Measurements from ENCODE around the gene GRSF1. TPM values are rescaled to one million over a fixed set of nuclear protein-coding genes. Genes with fewer than 3 reads are reported as not detected.
"Not testable (repeated sequence)": the region's sequence is repeated elsewhere in the genome, so short reads cannot be mapped to it uniquely, and the experiment has no call there.

Gene GRSF1
- polyA plus RNA-seq, 2 donors = 21.5 to 39.6 TPM

DNA sequence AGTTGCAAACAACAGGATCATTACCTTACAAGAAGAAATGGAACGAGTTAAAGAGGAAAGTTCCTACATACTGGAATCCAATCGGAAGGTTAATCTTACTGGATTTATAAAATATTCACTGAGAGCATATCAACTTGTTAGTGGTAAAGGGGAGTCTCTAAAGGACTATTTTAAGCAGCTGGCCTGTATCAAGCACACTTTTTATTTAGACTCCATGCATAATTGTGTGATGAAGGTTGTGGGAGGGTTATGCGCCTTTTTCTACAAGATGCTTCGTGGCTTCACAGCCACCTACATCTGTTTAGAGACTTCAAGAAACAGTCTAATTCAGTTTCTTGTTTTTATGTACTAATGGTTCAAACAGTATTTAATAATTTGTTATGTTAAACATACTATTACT, 56.6 kb downstream of the GRSF1 start:
- Histone ChIP-seq H3K9me3 (ENCODE audit: control insufficient read depth in 2 of 2, insufficient read depth in 1 of 2, low read depth in 1 of 2, low read length in 1 of 2) (no peaks in the 10 kb centered on the region), H3K27me3 (ENCODE audit: control insufficient read depth in 1 of 2, insufficient read depth in 2 of 2, low read length in 2 of 2) (no peaks in the 10 kb centered on the region), H3K4me3 (ENCODE audit: low read depth in 1 of 2, low read length in 2 of 2) (no peak overlapping the region), H3K36me3 (ENCODE audit: control insufficient read depth in 2 of 2, insufficient read depth in 2 of 2, low read length in 1 of 2) (peaks cover 3 to 6% of the 10 kb centered on the region in 2 donors), H3K27ac (ENCODE audit: low read depth in 2 of 2, low read length in 1 of 2) (no peak overlapping the region), H3K4me1 (ENCODE audit: control insufficient read depth in 2 of 2, insufficient read depth in 2 of 2, low read length in 1 of 2) (no peaks in the 10 kb centered on the region)
- WGBS, 2 donors = 83 to 86% methylated on average over 4 of the region's 4 CpGs

- Histone ChIP-seq H3K27ac (ENCODE audit: low read depth in 2 of 2, low read length in 1 of 2) (no peak overlapping the region), H3K4me3 (ENCODE audit: low read depth in 1 of 2, low read length in 2 of 2) (no peak overlapping the region), H3K27me3 (ENCODE audit: control insufficient read depth in 1 of 2, insufficient read depth in 2 of 2, low read length in 2 of 2) (no peaks in the 10 kb centered on the region), H3K9me3 (ENCODE audit: control insufficient read depth in 2 of 2, insufficient read depth in 1 of 2, low read depth in 1 of 2, low read length in 1 of 2) (no peaks in the 10 kb centered on the region), H3K4me1 (ENCODE audit: control insufficient read depth in 2 of 2, insufficient read depth in 2 of 2, low read length in 1 of 2) (no peaks in the 10 kb centered on the region), H3K36me3 (ENCODE audit: control insufficient read depth in 2 of 2, insufficient read depth in 2 of 2, low read length in 1 of 2) (peaks cover 6% of the 10 kb centered on the region in 2 donors)
- WGBS, 2 donors = 43 to 45% methylated on average over 5 of the region's 5 CpGs
Observed at GRCh38 chr4:70778888-70779422, 60.7 kb downstream of the GRSF1 start.

DNA sequence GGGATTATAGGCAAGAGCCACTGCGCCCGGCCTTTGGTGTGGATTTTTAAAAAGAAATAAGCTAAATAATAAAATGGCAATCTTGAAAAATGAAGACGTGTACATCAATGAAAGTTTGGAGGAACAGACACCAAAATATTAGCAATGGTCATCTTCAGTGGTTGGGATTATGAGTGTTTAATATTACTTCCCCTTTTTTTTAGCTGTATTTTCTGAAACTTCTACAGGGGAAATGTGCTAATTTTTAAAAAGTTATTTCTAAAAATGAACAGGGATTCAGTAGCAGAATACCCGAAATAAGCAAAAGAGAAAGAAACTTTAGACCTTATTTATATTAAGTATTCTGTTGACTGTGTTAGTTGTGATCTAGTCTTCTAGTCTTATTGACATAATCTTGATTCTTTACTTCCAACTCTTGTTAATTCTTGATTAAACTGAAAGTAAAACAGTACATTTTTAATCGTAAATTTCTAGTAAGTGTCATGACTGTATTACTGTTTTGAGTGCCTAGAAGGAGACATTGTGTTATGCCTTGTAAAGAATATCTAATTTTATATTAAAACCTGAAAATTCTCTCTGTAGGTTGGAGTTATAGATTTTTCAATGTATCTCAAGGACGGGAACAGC, 66.6 kb downstream of the GRSF1 start:
- H3K36me3 ChIP-seq (ENCODE audit: control insufficient read depth in 2 of 2, insufficient read depth in 2 of 2, low read length in 1 of 2) = peaks cover 3 to 8% of the 10 kb centered on the region in 2 donors
- no peaks in the 10 kb centered on the region for H3K27me3 ChIP-seq (ENCODE audit: control insufficient read depth in 1 of 2, insufficient read depth in 2 of 2, low read length in 2 of 2)
- H3K4me1 ChIP-seq (ENCODE audit: control insufficient read depth in 2 of 2, insufficient read depth in 2 of 2, low read length in 1 of 2) = no peaks in the 10 kb centered on the region
- no peak overlapping the region for H3K27ac ChIP-seq (ENCODE audit: low read depth in 2 of 2, low read length in 1 of 2)
- no peaks in the 10 kb centered on the region for H3K9me3 ChIP-seq (ENCODE audit: control insufficient read depth in 2 of 2, insufficient read depth in 1 of 2, low read depth in 1 of 2, low read length in 1 of 2)
- 88 to 92% methylated on average over 6 of the region's 6 CpGs for WGBS, 2 donors
- H3K4me3 ChIP-seq (ENCODE audit: low read depth in 1 of 2, low read length in 2 of 2) = no peak overlapping the region

DNA sequence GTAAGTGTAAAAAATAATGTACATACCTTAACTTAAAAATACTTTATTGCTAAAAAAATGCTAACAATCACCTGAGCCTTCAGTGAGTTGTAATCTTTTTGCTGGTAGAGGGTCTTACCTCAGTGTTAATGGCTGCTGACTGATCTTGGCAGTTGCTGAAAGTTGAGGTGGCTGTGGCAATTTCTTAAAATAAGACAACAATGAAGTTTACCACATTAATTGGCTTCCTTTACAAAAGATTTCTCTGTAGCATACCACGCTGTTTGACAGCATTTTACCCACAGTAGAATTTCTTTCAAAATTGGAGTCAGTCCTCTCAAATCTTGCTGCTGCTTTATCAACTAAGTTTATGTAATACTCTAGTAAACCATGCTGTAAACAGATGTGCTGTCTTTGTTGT, 70.3 kb downstream of the GRSF1 start:
- H3K4me3 ChIP-seq (ENCODE audit: low read depth in 1 of 2, low read length in 2 of 2); H3K27me3 ChIP-seq (ENCODE audit: control insufficient read depth in 1 of 2, insufficient read depth in 2 of 2, low read length in 2 of 2); H3K27ac ChIP-seq (ENCODE audit: low read depth in 2 of 2, low read length in 1 of 2); H3K9me3 ChIP-seq (ENCODE audit: control insufficient read depth in 2 of 2, insufficient read depth in 1 of 2, low read depth in 1 of 2, low read length in 1 of 2); H3K36me3 ChIP-seq (ENCODE audit: control insufficient read depth in 2 of 2, insufficient read depth in 2 of 2, low read length in 1 of 2); H3K4me1 ChIP-seq (ENCODE audit: control insufficient read depth in 2 of 2, insufficient read depth in 2 of 2, low read length in 1 of 2): not testable (repeated sequence)
- WGBS, 2 donors = 53 to 94% methylated on average over 1 of the region's 1 CpG

DNA sequence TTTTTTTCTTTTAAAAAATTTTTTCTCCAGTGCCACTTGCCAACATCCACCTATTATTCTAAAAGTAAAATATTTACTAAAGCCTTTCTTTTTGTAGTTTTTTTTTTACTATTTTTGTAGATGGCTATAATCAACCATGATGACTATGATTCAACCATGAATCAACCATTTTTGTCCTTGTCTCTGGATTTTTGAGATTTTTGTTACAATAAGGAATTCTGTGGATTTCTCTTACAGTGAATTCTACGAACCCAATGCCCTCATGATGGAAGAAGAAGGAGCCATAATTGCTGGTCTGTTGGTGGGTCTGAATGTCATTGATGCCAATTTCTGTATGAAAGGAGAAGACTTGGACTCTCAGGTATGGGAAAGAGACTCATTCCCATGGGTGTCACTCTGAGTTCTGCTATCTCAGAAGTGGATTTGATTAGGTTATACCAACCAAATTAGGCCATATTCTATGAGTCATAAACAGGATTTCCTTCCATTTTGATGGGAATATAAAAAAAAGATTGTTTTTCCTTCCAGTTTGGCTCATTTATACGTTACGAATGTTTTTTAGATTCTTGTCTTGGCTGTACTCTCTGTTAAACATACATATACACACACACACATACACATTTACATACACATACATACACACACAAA, 71.3 kb downstream of the GRSF1 start:
- H3K9me3 ChIP-seq (ENCODE audit: control insufficient read depth in 2 of 2, insufficient read depth in 1 of 2, low read depth in 1 of 2, low read length in 1 of 2) = no peaks in the 10 kb centered on the region
- 92 to 94% methylated on average over 3 of the region's 3 CpGs for WGBS, 2 donors
- H3K4me3 ChIP-seq (ENCODE audit: low read depth in 1 of 2, low read length in 2 of 2) = no peak overlapping the region
- H3K4me1 ChIP-seq (ENCODE audit: control insufficient read depth in 2 of 2, insufficient read depth in 2 of 2, low read length in 1 of 2) = no peaks in the 10 kb centered on the region
- H3K36me3 ChIP-seq (ENCODE audit: control insufficient read depth in 2 of 2, insufficient read depth in 2 of 2, low read length in 1 of 2) = peaks cover 0 to 8% of the 10 kb centered on the region in 2 donors
- H3K27me3 ChIP-seq (ENCODE audit: control insufficient read depth in 1 of 2, insufficient read depth in 2 of 2, low read length in 2 of 2) = no peaks in the 10 kb centered on the region
- no peak overlapping the region for H3K27ac ChIP-seq (ENCODE audit: low read depth in 2 of 2, low read length in 1 of 2)

Other genes starting within 250 kb of the GRSF1 start
- gene AMBN, start 247.6 kb downstream of the GRSF1 start, polyA plus RNA-seq = not detected
- not detected for gene ENAM, start 211.1 kb downstream of the GRSF1 start, polyA plus RNA-seq
- 1 to 10 TPM; 4.2 to 5.4 TPM for gene JCHAIN, start 173.4 kb downstream of the GRSF1 start, polyA plus RNA-seq
- gene UTP3, start 151.4 kb downstream of the GRSF1 start, polyA plus RNA-seq = 10 to 100 TPM; 19.9 to 24.2 TPM
- 10 to 100 TPM; 19.4 to 25.1 TPM for gene RUFY3, start 117.9 kb downstream of the GRSF1 start, polyA plus RNA-seq
- 1 to 10 TPM; 2.8 to 3.4 TPM for gene MOB1B, start 62.5 kb upstream of the GRSF1 start, polyA plus RNA-seq
- 1 to 10 TPM; 3.1 to 8.0 TPM for gene DCK, start 153.8 kb upstream of the GRSF1 start, polyA plus RNA-seq